K562 (cell line): ENCODE data around the gene AMH. TPM values are rescaled to one million over a fixed set of nuclear protein-coding genes. Genes with fewer than 3 reads are reported as not detected.

Experiments used
- CBFA2T2 ChIP-seq: fragments of 450-650 bp; conservative IDR thresholded peaks from 2 replicates; pipeline ENCODE4 v1.6.1; 2017; ENCODE audit warnings: mild to moderate bottlenecking
- E2F3 ChIP-seq: fragments of 250-450 bp; sonication (Bioruptor Pico); IDR thresholded peaks from 2 replicates; pipeline ENCODE4 v1.4.0; 2020; ENCODE audit warnings: mild to moderate bottlenecking
- HDAC1 ChIP-seq, 2 experiments: fragments of 450-650 bp; IDR thresholded peaks; 2 replicates each; pipeline ENCODE4 v1.6.1; 2016 to 2017; ENCODE audit warnings: inconsistent platforms in 1 of 2, mild to moderate bottlenecking in 1 of 2, moderate library complexity in 1 of 2
- HNRNPUL1 ChIP-seq: fragments of 200-400 bp; formaldehyde crosslinking; IDR thresholded peaks from 2 replicates; pipeline ENCODE4 v1.6.1; 2017; ENCODE audit warnings: low read length
- KAT7 ChIP-seq: sonication (generic); formaldehyde crosslinking; IDR thresholded peaks from 2 replicates; pipeline ENCODE4 v1.8.0; 2022; ENCODE audit warnings: missing genetic modification reagents, mild to moderate bottlenecking, borderline replicate concordance
- LCOR ChIP-seq: sonication (generic); formaldehyde crosslinking; IDR thresholded peaks from 2 replicates; pipeline ENCODE4 v1.8.0; 2022; ENCODE audit warnings: mild to moderate bottlenecking, missing genetic modification reagents
- NCOA1 ChIP-seq: fragments of 450-650 bp; IDR thresholded peaks from 2 replicates; pipeline ENCODE4 v1.6.1; 2016; ENCODE audit warnings: low read depth
- RCOR1 ChIP-seq, 2 experiments: IDR thresholded peaks; 2 replicates each; pipeline ENCODE4 v1.6.1; 2012; ENCODE audit warnings: low read depth in 2 of 2, low read length in 2 of 2, borderline replicate concordance in 1 of 2, improper control_type of control experiment in 1 of 2
- SRSF1 ChIP-seq: fragments of 200-400 bp; formaldehyde crosslinking; IDR thresholded peaks from 2 replicates; pipeline ENCODE4 v1.6.1; 2017; ENCODE audit warnings: mild to moderate bottlenecking, low read depth, low read length, moderate library complexity
- TAL1 ChIP-seq: fragments of 450-650 bp; IDR thresholded peaks from 2 replicates; pipeline ENCODE4 v1.6.1; 2016; ENCODE audit warnings: mild to moderate bottlenecking
- ZEB2 ChIP-seq: fragments of 450-650 bp; IDR thresholded peaks from 2 replicates; pipeline ENCODE4 v1.6.1; 2016
- ZNF134 ChIP-seq: fragments of 250-450 bp; sonication (Bioruptor Pico); conservative IDR thresholded peaks from 2 replicates; pipeline ENCODE4 v1.4.0; 2020
- ZNF165 ChIP-seq: fragments of 250-450 bp; sonication (Bioruptor Pico); IDR thresholded peaks from 2 replicates; pipeline ENCODE4 v1.4.0; 2020; ENCODE audit warnings: borderline replicate concordance
- polyA plus RNA-seq, 8 experiments: library from polyadenylated mRNA; depleted of rRNA in 4 of 8; stranded (reverse) in 5 of 8; unstranded in 3 of 8; fragments of >200 nt; fragmentation: Nextera tagmentation in 2 of 8; fragmentation: Illumina TruSeq in 1 of 8; extraction: Ambion mirVana in 2 of 8; extraction: Trizol in 1 of 8; gene quantifications; 2 replicates each; pipeline versions ENCODE4 v1.2.1 to v1.2.3, GENCODE V29; 2011 to 2014; ENCODE audit warnings: inconsistent platforms in 1 of 8, missing spikeins in 1 of 8
- total RNA-seq, 7 experiments: library from RNA; depleted of rRNA in 6 of 7; stranded (reverse); fragments of >200 nt in 6 of 7; fragmentation: Illumina TruSeq in 2 of 7; extraction: Trizol in 2 of 7; gene quantifications; 2 replicates each; pipeline versions ENCODE4 v1.2.1 to v1.2.3, GENCODE V29; 2011 to 2021; ENCODE audit warnings: low replicate concordance in 1 of 7
- TF ChIP-seq, protein P1 (sequence below): fragments of 450-650 bp; IDR thresholded peaks from 2 replicates; pipeline ENCODE4 v1.6.1; 2016; ENCODE audit warnings: low read depth
- TF ChIP-seq, protein P2 (sequence below), 2 experiments: fragments of 150-350 bp in 1 of 2; IDR thresholded peaks; 2 replicates each; pipeline ENCODE4 v1.6.1; 2012 to 2016; ENCODE audit warnings: low read depth in 2 of 2, low read length in 2 of 2, mild to moderate bottlenecking in 1 of 2, moderate library complexity in 1 of 2

Gene AMH
- total and polyA plus RNA-seq, 9 of the 15 experiments (the other 6 are each of a cell fraction or from before 2014, with no cell fraction given): 0.29 to 27.4 (median 2.6) TPM; not detected in 2

DNA sequence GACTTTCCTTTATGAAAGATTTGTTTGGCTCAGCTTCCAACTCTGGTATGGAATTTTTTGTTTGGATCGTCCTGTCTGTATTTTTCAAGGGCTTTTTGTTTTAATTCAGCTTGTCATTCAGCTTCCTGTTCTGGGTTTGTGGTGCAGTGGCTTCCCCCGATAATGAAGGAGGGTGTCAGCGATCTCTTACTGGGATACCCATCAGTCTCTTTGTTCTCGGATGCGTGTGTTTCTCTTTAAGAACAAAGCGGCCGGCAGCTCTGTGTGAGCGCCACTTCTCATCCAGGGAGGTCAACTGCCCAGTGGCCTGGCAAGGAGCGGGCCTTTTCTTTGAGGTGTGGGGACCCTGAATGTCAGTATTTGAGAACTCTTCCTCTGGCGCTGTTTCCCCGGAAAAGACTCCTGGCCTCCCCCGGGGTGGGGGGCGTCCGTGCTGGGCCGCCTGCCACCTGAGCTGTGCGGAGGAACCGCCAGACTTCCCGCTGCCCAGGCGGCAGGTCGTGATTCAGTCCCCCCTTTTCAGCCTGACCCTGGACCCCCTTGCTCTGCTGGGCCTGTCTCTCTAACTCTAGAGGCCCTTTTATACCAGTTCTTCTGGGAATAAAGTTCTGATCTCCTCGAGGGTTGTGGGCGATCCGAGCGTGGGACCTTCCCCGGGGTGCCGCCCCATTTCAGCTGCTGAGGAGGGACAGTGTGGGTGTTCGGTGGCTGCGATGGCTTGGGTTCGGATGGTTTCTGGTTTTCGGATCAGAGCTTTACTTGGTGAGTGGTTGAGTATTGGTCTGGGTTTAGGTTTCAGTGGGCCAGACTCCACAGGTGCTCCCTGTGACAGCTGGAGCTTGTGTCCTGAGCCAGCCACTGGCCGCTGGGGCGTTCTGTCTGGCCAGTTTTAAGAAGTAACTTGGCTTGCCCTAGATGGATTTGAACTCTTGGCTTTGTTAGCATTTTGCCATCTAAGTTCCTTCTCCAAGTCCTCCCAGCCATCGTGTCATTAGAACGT lies 9.1 kb upstream of the AMH start (continued):
- TF ChIP-seq SRSF1 (no peak), KAT7 (CRISPR knock-in tag) (no peak), LCOR (no peak), HNRNPUL1 (no peak), E2F3 (0 out of 2 replicates have a peak, but pooled peaks have one; percentile 20), CBFA2T2 (no peak), ZEB2 (no peak), HDAC1 (IDR thresholded peaks at IDR 0.05) (0 out of 4 replicates have a peak, but pooled peaks of 1 of the 2 experiments have one; percentile 19), ZNF134 (CRISPR knock-in tag) (no peak), RCOR1 (IDR thresholded peaks at IDR 0.05; ENCODE audit: borderline replicate concordance in 1 of 2, low read depth in 2 of 2, low read length in 2 of 2) (peak in 1 of 2 experiments; percentile 45; a peak in 1 of 4 replicates), TAL1 (no peak), ZNF165 (CRISPR knock-in tag) (0 out of 2 replicates have a peak, but pooled peaks have one; percentile 55), NCOA1 (no peak)
- TF ChIP-seq, protein P1, sequence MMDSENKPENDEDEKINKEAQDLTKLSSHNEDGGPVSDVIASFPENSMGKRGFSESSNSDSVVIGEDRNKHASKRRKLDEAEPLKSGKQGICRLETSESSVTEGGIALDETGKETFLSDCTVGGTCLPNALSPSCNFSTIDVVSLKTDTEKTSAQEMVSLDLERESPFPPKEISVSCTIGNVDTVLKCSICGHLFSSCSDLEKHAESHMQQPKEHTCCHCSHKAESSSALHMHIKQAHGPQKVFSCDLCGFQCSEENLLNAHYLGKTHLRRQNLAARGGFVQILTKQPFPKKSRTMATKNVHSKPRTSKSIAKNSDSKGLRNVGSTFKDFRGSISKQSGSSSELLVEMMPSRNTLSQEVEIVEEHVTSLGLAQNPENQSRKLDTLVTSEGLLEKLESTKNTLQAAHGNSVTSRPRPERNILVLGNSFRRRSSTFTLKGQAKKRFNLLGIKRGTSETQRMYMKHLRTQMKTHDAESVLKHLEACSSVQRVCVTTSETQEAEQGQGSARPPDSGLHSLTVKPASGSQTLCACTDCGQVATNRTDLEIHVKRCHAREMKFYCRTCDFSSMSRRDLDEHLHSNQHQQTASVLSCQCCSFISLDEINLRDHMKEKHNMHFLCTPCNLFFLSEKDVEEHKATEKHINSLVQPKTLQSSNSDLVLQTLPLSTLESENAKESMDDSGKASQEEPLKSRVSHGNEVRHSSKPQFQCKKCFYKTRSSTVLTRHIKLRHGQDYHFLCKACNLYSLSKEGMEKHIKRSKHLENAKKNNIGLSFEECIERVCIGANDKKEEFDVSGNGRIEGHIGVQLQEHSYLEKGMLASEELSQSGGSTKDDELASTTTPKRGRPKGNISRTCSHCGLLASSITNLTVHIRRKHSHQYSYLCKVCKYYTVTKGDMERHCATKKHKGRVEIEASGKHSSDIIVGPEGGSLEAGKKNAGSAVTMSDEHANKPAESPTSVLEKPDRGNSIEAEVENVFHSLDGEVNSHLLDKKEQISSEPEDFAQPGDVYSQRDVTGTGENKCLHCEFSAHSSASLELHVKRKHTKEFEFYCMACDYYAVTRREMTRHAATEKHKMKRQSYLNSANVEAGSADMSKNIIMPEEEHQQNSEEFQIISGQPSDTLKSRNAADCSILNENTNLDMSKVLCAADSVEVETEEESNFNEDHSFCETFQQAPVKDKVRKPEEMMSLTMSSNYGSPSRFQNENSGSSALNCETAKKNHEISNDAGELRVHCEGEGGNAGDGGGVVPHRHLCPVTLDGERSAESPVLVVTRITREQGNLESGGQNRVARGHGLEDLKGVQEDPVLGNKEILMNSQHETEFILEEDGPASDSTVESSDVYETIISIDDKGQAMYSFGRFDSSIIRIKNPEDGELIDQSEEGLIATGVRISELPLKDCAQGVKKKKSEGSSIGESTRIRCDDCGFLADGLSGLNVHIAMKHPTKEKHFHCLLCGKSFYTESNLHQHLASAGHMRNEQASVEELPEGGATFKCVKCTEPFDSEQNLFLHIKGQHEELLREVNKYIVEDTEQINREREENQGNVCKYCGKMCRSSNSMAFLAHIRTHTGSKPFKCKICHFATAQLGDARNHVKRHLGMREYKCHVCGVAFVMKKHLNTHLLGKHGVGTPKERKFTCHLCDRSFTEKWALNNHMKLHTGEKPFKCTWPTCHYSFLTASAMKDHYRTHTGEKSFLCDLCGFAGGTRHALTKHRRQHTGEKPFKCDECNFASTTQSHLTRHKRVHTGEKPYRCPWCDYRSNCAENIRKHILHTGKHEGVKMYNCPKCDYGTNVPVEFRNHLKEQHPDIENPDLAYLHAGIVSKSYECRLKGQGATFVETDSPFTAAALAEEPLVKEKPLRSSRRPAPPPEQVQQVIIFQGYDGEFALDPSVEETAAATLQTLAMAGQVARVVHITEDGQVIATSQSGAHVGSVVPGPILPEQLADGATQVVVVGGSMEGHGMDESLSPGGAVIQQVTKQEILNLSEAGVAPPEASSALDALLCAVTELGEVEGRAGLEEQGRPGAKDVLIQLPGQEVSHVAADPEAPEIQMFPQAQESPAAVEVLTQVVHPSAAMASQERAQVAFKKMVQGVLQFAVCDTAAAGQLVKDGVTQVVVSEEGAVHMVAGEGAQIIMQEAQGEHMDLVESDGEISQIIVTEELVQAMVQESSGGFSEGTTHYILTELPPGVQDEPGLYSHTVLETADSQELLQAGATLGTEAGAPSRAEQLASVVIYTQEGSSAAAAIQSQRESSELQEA: no peak
- TF ChIP-seq, protein P2, sequence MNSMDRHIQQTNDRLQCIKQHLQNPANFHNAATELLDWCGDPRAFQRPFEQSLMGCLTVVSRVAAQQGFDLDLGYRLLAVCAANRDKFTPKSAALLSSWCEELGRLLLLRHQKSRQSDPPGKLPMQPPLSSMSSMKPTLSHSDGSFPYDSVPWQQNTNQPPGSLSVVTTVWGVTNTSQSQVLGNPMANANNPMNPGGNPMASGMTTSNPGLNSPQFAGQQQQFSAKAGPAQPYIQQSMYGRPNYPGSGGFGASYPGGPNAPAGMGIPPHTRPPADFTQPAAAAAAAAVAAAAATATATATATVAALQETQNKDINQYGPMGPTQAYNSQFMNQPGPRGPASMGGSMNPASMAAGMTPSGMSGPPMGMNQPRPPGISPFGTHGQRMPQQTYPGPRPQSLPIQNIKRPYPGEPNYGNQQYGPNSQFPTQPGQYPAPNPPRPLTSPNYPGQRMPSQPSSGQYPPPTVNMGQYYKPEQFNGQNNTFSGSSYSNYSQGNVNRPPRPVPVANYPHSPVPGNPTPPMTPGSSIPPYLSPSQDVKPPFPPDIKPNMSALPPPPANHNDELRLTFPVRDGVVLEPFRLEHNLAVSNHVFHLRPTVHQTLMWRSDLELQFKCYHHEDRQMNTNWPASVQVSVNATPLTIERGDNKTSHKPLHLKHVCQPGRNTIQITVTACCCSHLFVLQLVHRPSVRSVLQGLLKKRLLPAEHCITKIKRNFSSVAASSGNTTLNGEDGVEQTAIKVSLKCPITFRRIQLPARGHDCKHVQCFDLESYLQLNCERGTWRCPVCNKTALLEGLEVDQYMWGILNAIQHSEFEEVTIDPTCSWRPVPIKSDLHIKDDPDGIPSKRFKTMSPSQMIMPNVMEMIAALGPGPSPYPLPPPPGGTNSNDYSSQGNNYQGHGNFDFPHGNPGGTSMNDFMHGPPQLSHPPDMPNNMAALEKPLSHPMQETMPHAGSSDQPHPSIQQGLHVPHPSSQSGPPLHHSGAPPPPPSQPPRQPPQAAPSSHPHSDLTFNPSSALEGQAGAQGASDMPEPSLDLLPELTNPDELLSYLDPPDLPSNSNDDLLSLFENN (IDR thresholded peaks at IDR 0.05; ENCODE audit: low read depth in 2 of 2, low read length in 2 of 2): no peak
